HepG2 (cell line): ENCODE data around the gene MARK4. TPM values are rescaled to one million over a fixed set of nuclear protein-coding genes. Genes with fewer than 3 reads are reported as not detected.

Experiments used
- ATAC-seq: fragments of 200-7000 bp; cut with Tn5 transposase; 3 replicates; pipeline ENCODE4 v1.9.1; 2020; ENCODE audit warnings: mild to moderate bottlenecking, moderate library complexity
- BruUV-seq: library from RNA; stranded (reverse); fragments of 400-500 nt; replicated peaks from 2 replicates; lab custom pipeline; 2021; lab: Mats Ljungman, UMichigan
- CTCF ChIA-PET: fragments of 300-600 bp; formaldehyde crosslinking; extraction: SDS; loops from one replicate; lab custom pipeline; 2021; ENCODE audit warnings: low total read pairs, inconsistent platforms, low intra/inter-chr PET ratio; lab: Yijun Ruan, JAX
- POLR2A ChIA-PET: fragments of 350-600 bp; sonication (Branson Sonifier 250); formaldehyde crosslinking; loops from one replicate; lab custom pipeline; 2020; ENCODE audit warnings: antibody characterized with exemption, inconsistent platforms; lab: Yijun Ruan, JAX
- DNase-seq: peaks from one replicate; pipeline ENCODE4 v3.0.0-alpha.2; 2015; ENCODE audit warnings: low spot score
- FAIRE-seq: peaks from 3 replicates; lab custom pipeline; 2011; peaks lifted over from hg19 to GRCh38; lab: Jason Lieb, UNC
- H2AFZ ChIP-seq: one replicate; pipeline ENCODE4 v1.6.1; 2011; ENCODE audit warnings: low read length, inconsistent platforms
- H3K27ac ChIP-seq: fragments of 300-600 bp; 3 replicates; pipeline ENCODE4 v1.8.0; 2011; ENCODE audit warnings: mixed run types, mild to moderate bottlenecking, mixed read lengths, low read length, inconsistent platforms; ENCODE audit not compliant: insufficient read depth; ENCODE audit errors: extremely low read length
- H3K27me3 ChIP-seq, 2 experiments: fragments of 200-600 bp in 1 of 2; 2 replicates in 1 of 2; 3 replicates in 1 of 2; pipeline versions ENCODE4 v1.6.0 to v1.8.0; 2011; ENCODE audit warnings: low read length in 2 of 2, mild to moderate bottlenecking in 2 of 2, moderate library complexity in 2 of 2, inconsistent platforms in 1 of 2; ENCODE audit not compliant: insufficient read depth in 2 of 2, control insufficient read depth in 1 of 2
- H3K36me3 ChIP-seq, 2 experiments: fragments of 200-600 bp in 1 of 2; replicated peaks in 1 of 2; 2 replicates in 1 of 2; 3 replicates in 1 of 2; pipeline versions ENCODE4 v1.5.1 to v1.8.0; 2011; ENCODE audit warnings: low read length in 2 of 2, inconsistent platforms in 1 of 2; ENCODE audit not compliant: insufficient read depth in 2 of 2, control insufficient read depth in 1 of 2
- H3K4me1 ChIP-seq: 2 replicates; pipeline ENCODE4 v1.5.1; 2012; ENCODE audit warnings: low read length, inconsistent platforms; ENCODE audit not compliant: insufficient read depth
- H3K4me2 ChIP-seq: 2 replicates; pipeline ENCODE4 v1.6.0; 2011; ENCODE audit warnings: low read depth, low read length, inconsistent platforms
- H3K4me3 ChIP-seq, 3 experiments: fragments of 200-600 bp in 1 of 3; sonication (generic), shearing (Covaris generic) in 1 of 3; replicated peaks in 1 of 3; 2 replicates each; pipeline ENCODE4 v1.5.1; 2011 to 2016; ENCODE audit warnings: low read length in 3 of 3, inconsistent platforms in 2 of 3, low read depth in 2 of 3, mild to moderate bottlenecking in 2 of 3, control low read depth in 1 of 3, mixed read lengths in 1 of 3; ENCODE audit not compliant: insufficient read depth in 1 of 3
- H3K79me2 ChIP-seq: one replicate; pipeline ENCODE4 v1.6.1; 2011; ENCODE audit warnings: low read length, inconsistent platforms; ENCODE audit not compliant: insufficient read depth
- H3K9ac ChIP-seq: 2 replicates; pipeline ENCODE4 v1.6.0; 2011; ENCODE audit warnings: mild to moderate bottlenecking, low read depth, low read length, inconsistent platforms; ENCODE audit not compliant: insufficient read depth
- H3K9me3 ChIP-seq: 2 replicates; pipeline ENCODE4 v1.5.1; 2012; ENCODE audit warnings: mild to moderate bottlenecking, low read length
- H4K20me1 ChIP-seq: 2 replicates; pipeline ENCODE4 v1.6.0; 2011; ENCODE audit warnings: inconsistent platforms, mild to moderate bottlenecking, low read length, moderate library complexity; ENCODE audit not compliant: insufficient read depth
- HBP1 ChIP-seq: IDR thresholded peaks from 2 replicates; pipeline ENCODE4 v1.6.1; 2016; ENCODE audit warnings: low read depth, control low read depth
- KLF12 ChIP-seq: sonication (generic); formaldehyde crosslinking; IDR thresholded peaks from 2 replicates; pipeline ENCODE4 v1.4.0; 2020; ENCODE audit warnings: missing genetic modification reagents, borderline replicate concordance
- NFYC ChIP-seq: IDR thresholded peaks from 2 replicates; pipeline ENCODE4 v1.6.1; 2016; ENCODE audit warnings: missing genetic modification reagents, missing compliant biosample characterization
- POLR2A ChIP-seq, 2 experiments: IDR thresholded peaks; 2 replicates each; pipeline ENCODE4 v1.6.1; 2011; ENCODE audit warnings: low read depth in 2 of 2, low read length in 2 of 2, mild to moderate bottlenecking in 1 of 2, moderate library complexity in 1 of 2; ENCODE audit not compliant: insufficient read depth in 1 of 2
- RBM39 ChIP-seq: fragments of 200-400 bp; formaldehyde crosslinking; IDR thresholded peaks from one replicate; pipeline ENCODE4 v1.6.1; 2018; ENCODE audit warnings: antibody characterized with exemption, mild to moderate bottlenecking, low read depth, low read length; ENCODE audit not compliant: poor library complexity, severe bottlenecking
- SP4 ChIP-seq: sonication (generic); formaldehyde crosslinking; IDR thresholded peaks from 2 replicates; pipeline ENCODE4 v1.8.1; 2023; ENCODE audit warnings: mild to moderate bottlenecking, missing genetic modification reagents
- SSRP1 ChIP-seq: IDR thresholded peaks from 2 replicates; pipeline ENCODE4 v1.6.1; 2016; ENCODE audit warnings: control low read depth
- THAP7 ChIP-seq: sonication (generic); formaldehyde crosslinking; IDR thresholded peaks from 2 replicates; pipeline ENCODE4 v1.8.1; 2023; ENCODE audit warnings: mild to moderate bottlenecking, missing genetic modification reagents
- ZKSCAN1 ChIP-seq: fragments of 150-350 bp; IDR thresholded peaks from 2 replicates; pipeline ENCODE4 v1.6.1; 2014; ENCODE audit warnings: low read length
- ZNF180 ChIP-seq: sonication (generic); formaldehyde crosslinking; IDR thresholded peaks from 2 replicates; pipeline ENCODE4 v1.4.0; 2020; ENCODE audit warnings: low read depth, missing genetic modification reagents, borderline replicate concordance
- ZNF24 ChIP-seq: fragments of 450-650 bp; IDR thresholded peaks from 2 replicates; pipeline ENCODE4 v1.6.1; 2017; ENCODE audit warnings: antibody characterized with exemption, mild to moderate bottlenecking
- ZNF33B ChIP-seq: sonication (generic); formaldehyde crosslinking; IDR thresholded peaks from 2 replicates; pipeline ENCODE4 v1.5.1; 2020; ENCODE audit warnings: mild to moderate bottlenecking, missing genetic modification reagents
- ZNF562 ChIP-seq: sonication (generic); formaldehyde crosslinking; IDR thresholded peaks from 2 replicates; pipeline ENCODE4 v1.8.0; 2022; ENCODE audit warnings: missing genetic modification reagents, borderline replicate concordance
- WGBS: methylation state at CpG from one replicate; pipeline ENCODE4 v1.1.6; 2017; ENCODE audit warnings: low lambda C conversion rate; 5-methylcytosine and 5-hydroxymethylcytosine counted together
- in situ Hi-C: cut with HindIII; loops from 2 replicates; pipeline ENCODE4 v1.10.0; 2017; ENCODE audit warnings: low pct_unique_long_range_greater_than_20kb; ENCODE audit not compliant: extremely low pct_ligation_motif_present
- intact Hi-C: fragments of 100-400 bp; cut with micrococcal nuclease; formaldehyde crosslinking; loops from one replicate; pipeline ENCODE4 v1.10.0; 2022; ENCODE audit not compliant: unreplicated experiment
- polyA plus RNA-seq, 8 experiments: library from polyadenylated mRNA; depleted of rRNA in 3 of 8; stranded (reverse) in 7 of 8; unstranded in 1 of 8; fragments of >200 nt; fragmentation: Illumina TruSeq in 4 of 8; extraction: Trizol in 4 of 8; gene quantifications; 2 replicates each; pipeline versions ENCODE4 v1.2.1 to v1.2.3, GENCODE V29; 2011 to 2016; ENCODE audit warnings: low read depth in 4 of 8, missing spikeins in 1 of 8, mixed read lengths in 1 of 8; ENCODE audit not compliant: insufficient read depth in 1 of 8
- total RNA-seq, 5 experiments: library from RNA; depleted of rRNA; stranded (reverse); fragments of >200 nt; fragmentation: Illumina TruSeq; extraction: Trizol; gene quantifications; 2 replicates each; pipeline ENCODE4 v1.2.3, GENCODE V29; 2016; ENCODE audit warnings: low read depth in 1 of 5
- TF ChIP-seq, protein P1 (sequence below): sonication (generic); formaldehyde crosslinking; IDR thresholded peaks from 2 replicates; pipeline ENCODE4 v1.5.0; 2020; ENCODE audit warnings: mild to moderate bottlenecking, missing genetic modification reagents, borderline replicate concordance

Gene MARK4
- total and polyA plus RNA-seq, 2 of the 13 experiments (the other 11 are each of a cell fraction or from before 2014, with no cell fraction given): 7.0 to 12.2 TPM

DNA sequence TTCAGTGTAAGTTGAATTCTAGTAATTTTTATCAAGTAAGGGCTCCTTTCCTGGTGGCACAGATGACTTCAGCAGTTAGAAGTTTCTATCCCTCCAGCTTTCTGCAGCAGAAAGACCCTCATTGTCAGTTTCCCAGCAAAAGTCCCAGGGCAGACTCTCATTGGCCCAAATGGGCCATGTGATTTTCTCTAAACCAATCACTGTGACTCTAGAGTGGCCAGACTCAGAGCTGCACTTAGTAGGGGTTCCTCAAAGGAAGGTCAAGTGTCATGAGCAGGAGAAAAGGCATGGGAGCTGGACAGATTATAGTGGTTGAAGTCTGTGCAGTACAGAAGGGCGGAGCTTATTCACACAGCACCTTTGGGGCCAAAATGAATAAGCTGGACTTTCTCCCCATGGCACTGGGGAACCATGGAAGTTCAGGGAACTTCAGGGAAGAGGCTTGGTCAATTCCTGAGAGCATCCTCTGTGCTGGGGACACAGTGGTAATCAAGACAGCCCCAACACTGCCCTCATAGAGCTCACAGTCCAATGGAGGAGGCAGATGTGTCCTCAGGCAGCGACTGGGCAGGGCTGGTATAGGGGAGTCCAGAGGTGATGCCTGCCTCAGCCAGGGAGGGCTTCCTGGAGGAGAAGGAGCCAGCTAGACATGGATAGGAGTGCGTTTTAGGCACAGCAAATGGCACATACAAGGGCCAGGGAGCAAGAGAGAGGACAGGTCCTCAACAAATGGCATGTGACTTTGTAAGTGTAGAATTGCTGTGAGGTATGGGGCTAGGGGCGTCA is 53.3 kb downstream of the MARK4 start:
- Histone ChIP-seq H4K20me1 (no peaks in the 10 kb centered on the region), H3K79me2 (no peaks in the 10 kb centered on the region), H3K4me3 (no peak overlapping the region), H3K36me3 (peaks cover 0 to 9% of the 10 kb centered on the region in 2 experiments; a peak in 2 of 5 replicates), H3K4me1 (peaks cover 21% of the 10 kb centered on the region), H3K4me2 (no peak overlapping the region), H3K9me3 (no peaks in the 10 kb centered on the region), H2AFZ (no peak overlapping the region), H3K9ac (no peak overlapping the region), H3K27me3 (no peaks in the 10 kb centered on the region), H3K27ac (no peak overlapping the region)
- ATAC-seq (peak; percentile 10; the same call in 2 of the 3 replicates), DNase-seq (no peak), FAIRE-seq (no peak)
- in situ Hi-C loops: no loop called here
- ChIA-PET POLR2A (interaction anchor here (0.6 kb wide), 1 partner anchor 15 kb away, joined by 4 read pairs; no protein-coding TSS in a partner anchor), CTCF (no interaction called here)
- BruUV-seq: TSS peak; percentile 50
- 64% methylated on average over 3 of the region's 4 CpGs for WGBS
- intact Hi-C loops: no loop called here
- TF ChIP-seq POLR2A (IDR thresholded peaks at IDR 0.05; ENCODE audit: insufficient read depth in 1 of 2, low read depth in 2 of 2, low read length in 2 of 2) (peak in 1 of 2 experiments; percentile 36; a peak in 1 of 4 replicates), NFYC (CRISPR knock-in tag) (0 out of 2 replicates have a peak, but pooled peaks have one; percentile 17), RBM39 (no peak), ZNF180 (CRISPR knock-in tag) (no peak), SP4 (CRISPR knock-in tag) (0 out of 2 replicates have a peak, but pooled peaks have one; percentile 29), ZNF24 (no peak), ZNF562 (CRISPR knock-in tag) (no peak), KLF12 (CRISPR knock-in tag) (no peak), HBP1 (CRISPR knock-in tag) (no peak), ZKSCAN1 (peak; percentile 40; the same call in 1 of the 2 replicates), SSRP1 (CRISPR knock-in tag) (0 out of 2 replicates have a peak, but pooled peaks have one; percentile 56), ZNF33B (CRISPR knock-in tag) (no peak), THAP7 (CRISPR knock-in tag) (no peak)
- TF ChIP-seq, protein P1, sequence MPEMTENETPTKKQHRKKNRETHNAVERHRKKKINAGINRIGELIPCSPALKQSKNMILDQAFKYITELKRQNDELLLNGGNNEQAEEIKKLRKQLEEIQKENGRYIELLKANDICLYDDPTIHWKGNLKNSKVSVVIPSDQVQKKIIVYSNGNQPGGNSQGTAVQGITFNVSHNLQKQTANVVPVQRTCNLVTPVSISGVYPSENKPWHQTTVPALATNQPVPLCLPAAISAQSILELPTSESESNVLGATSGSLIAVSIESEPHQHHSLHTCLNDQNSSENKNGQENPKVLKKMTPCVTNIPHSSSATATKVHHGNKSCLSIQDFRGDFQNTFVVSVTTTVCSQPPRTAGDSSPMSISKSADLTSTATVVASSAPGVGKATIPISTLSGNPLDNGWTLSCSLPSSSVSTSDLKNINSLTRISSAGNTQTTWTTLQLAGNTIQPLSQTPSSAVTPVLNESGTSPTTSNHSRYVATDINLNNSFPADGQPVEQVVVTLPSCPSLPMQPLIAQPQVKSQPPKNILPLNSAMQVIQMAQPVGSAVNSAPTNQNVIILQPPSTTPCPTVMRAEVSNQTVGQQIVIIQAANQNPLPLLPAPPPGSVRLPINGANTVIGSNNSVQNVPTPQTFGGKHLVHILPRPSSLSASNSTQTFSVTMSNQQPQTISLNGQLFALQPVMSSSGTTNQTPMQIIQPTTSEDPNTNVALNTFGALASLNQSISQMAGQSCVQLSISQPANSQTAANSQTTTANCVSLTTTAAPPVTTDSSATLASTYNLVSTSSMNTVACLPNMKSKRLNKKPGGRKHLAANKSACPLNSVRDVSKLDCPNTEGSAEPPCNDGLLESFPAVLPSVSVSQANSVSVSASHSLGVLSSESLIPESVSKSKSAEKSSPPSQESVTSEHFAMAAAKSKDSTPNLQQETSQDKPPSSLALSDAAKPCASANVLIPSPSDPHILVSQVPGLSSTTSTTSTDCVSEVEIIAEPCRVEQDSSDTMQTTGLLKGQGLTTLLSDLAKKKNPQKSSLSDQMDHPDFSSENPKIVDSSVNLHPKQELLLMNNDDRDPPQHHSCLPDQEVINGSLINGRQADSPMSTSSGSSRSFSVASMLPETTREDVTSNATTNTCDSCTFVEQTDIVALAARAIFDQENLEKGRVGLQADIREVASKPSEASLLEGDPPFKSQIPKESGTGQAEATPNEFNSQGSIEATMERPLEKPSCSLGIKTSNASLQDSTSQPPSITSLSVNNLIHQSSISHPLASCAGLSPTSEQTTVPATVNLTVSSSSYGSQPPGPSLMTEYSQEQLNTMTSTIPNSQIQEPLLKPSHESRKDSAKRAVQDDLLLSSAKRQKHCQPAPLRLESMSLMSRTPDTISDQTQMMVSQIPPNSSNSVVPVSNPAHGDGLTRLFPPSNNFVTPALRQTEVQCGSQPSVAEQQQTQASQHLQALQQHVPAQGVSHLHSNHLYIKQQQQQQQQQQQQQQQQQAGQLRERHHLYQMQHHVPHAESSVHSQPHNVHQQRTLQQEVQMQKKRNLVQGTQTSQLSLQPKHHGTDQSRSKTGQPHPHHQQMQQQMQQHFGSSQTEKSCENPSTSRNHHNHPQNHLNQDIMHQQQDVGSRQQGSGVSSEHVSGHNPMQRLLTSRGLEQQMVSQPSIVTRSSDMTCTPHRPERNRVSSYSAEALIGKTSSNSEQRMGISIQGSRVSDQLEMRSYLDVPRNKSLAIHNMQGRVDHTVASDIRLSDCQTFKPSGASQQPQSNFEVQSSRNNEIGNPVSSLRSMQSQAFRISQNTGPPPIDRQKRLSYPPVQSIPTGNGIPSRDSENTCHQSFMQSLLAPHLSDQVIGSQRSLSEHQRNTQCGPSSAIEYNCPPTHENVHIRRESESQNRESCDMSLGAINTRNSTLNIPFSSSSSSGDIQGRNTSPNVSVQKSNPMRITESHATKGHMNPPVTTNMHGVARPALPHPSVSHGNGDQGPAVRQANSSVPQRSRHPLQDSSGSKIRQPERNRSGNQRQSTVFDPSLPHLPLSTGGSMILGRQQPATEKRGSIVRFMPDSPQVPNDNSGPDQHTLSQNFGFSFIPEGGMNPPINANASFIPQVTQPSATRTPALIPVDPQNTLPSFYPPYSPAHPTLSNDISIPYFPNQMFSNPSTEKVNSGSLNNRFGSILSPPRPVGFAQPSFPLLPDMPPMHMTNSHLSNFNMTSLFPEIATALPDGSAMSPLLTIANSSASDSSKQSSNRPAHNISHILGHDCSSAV (CRISPR knock-in tag): no peak
